Fibroblast of lung (primary cell): ENCODE measurements around the gene SLC25A4. TPM values are rescaled to one million over a fixed set of nuclear protein-coding genes. Genes with fewer than 3 reads are reported as not detected.
"Not testable (repeated sequence)": the region's sequence is repeated elsewhere in the genome, so short reads cannot be mapped to it uniquely, and the experiment has no call there.

ENCODE experiments used
- DNase-seq, 2 donors: peaks; one replicate each; pipeline versions ENCODE4 v3.0.0 to v3.0.0-alpha.2; 2010; ENCODE audit warnings: low read depth in 2 of 2
- H2AFZ ChIP-seq: 2 replicates; pipeline ENCODE4 v1.5.1; 2012; ENCODE audit warnings: low read length, control low read depth, inconsistent platforms
- H3K27ac ChIP-seq: 2 replicates; pipeline ENCODE4 v1.5.1; 2011; ENCODE audit warnings: low read length, control low read depth; ENCODE audit not compliant: insufficient read depth
- H3K27me3 ChIP-seq: 2 replicates; pipeline ENCODE4 v1.5.1; 2011; ENCODE audit warnings: mild to moderate bottlenecking, low read length; ENCODE audit not compliant: control insufficient read depth, insufficient read depth
- H3K36me3 ChIP-seq: 2 replicates; pipeline ENCODE4 v1.5.1; 2011; ENCODE audit warnings: low read length; ENCODE audit not compliant: control insufficient read depth, insufficient read depth
- H3K4me1 ChIP-seq: 2 replicates; pipeline ENCODE4 v1.5.1; 2011; ENCODE audit warnings: low read length; ENCODE audit not compliant: control insufficient read depth, insufficient read depth; ENCODE audit errors: extremely low read depth
- H3K4me2 ChIP-seq: 2 replicates; pipeline ENCODE4 v1.5.1; 2011; ENCODE audit warnings: low read length, control low read depth; ENCODE audit not compliant: insufficient read depth; ENCODE audit errors: extremely low read depth
- H3K4me3 ChIP-seq, 4 experiments: fragments of 200-600 bp in 1 of 4; sonication (generic) in 1 of 4; replicated peaks in 1 of 4; 2 replicates each; pipeline ENCODE4 v1.5.1; 2011 to 2016; ENCODE audit warnings: low read length in 4 of 4, low read depth in 3 of 4, mild to moderate bottlenecking in 3 of 4, control low read depth in 2 of 4, inconsistent platforms in 1 of 4, mixed read lengths in 1 of 4; ENCODE audit not compliant: insufficient read depth in 1 of 4; ENCODE audit errors: control extremely low read depth in 1 of 4
- H3K79me2 ChIP-seq: 2 replicates; pipeline ENCODE4 v1.5.1; 2012; ENCODE audit warnings: mild to moderate bottlenecking, low read length, inconsistent platforms; ENCODE audit not compliant: control insufficient read depth, insufficient read depth
- H3K9ac ChIP-seq: 2 replicates; pipeline ENCODE4 v1.5.1; 2011; ENCODE audit warnings: mild to moderate bottlenecking, low read length, control low read depth; ENCODE audit not compliant: insufficient read depth
- H3K9me3 ChIP-seq: 2 replicates; pipeline ENCODE4 v1.5.1; 2012; ENCODE audit warnings: low read depth, low read length; ENCODE audit not compliant: control insufficient read depth, insufficient read depth
- H4K20me1 ChIP-seq: 2 replicates; pipeline ENCODE4 v1.5.1; 2011; ENCODE audit warnings: low read length; ENCODE audit not compliant: control insufficient read depth, insufficient read depth; ENCODE audit errors: extremely low read depth
- CTCF ChIP-seq, 2 donors: IDR thresholded peaks in 1 of 2; conservative IDR thresholded peaks in 1 of 2; 1 replicate in 1 of 2; 2 replicates in 1 of 2; pipeline ENCODE4 v1.5.1; 2011 to 2012; ENCODE audit warnings: low read length in 2 of 2, control low read depth in 1 of 2, inconsistent platforms in 1 of 2, low read depth in 1 of 2, mild to moderate bottlenecking in 1 of 2
- EZH2 ChIP-seq: IDR thresholded peaks from 2 replicates; pipeline ENCODE4 v1.5.1; 2012; ENCODE audit warnings: low read length, control low read depth, mild to moderate bottlenecking; ENCODE audit errors: missing control alignments
- polyA plus RNA-seq, 2 donors: library from polyadenylated mRNA; depleted of rRNA in 1 of 2; stranded (reverse) in 1 of 2; unstranded in 1 of 2; fragments of >200 nt; gene quantifications; 2 replicates each; pipeline ENCODE4 v1.2.1, GENCODE V29; 2011 to 2012; ENCODE audit warnings: missing spikeins in 1 of 2
- total RNA-seq: library from RNA; depleted of rRNA; stranded (reverse); fragments of >200 nt; gene quantifications from 2 replicates; pipeline ENCODE4 v1.2.1, GENCODE V29; 2014

Gene SLC25A4
- total and polyA plus RNA-seq, 2 donors (not counting 1 experiment from before 2014, with no cell fraction given): 11.4 to 14.6 TPM

GRCh38 chr4:185117300-185117934 lies 25.6 kb upstream of the SLC25A4 start:
- no peak for DNase-seq
- Histone ChIP-seq H3K4me2 (no peak overlapping the region), H3K9ac (no peak overlapping the region), H3K9me3 (no peaks in the 10 kb centered on the region), H3K4me1 (peaks cover 8% of the 10 kb centered on the region), H3K27me3 (no peaks in the 10 kb centered on the region), H4K20me1 (no peaks in the 10 kb centered on the region), H3K36me3 (no peaks in the 10 kb centered on the region), H3K4me3 (no peak overlapping the region), H3K79me2 (no peaks in the 10 kb centered on the region), H3K27ac (no peak overlapping the region), H2AFZ (no peak overlapping the region)
- TF ChIP-seq EZH2 (no peak), CTCF (conservative IDR thresholded peaks at IDR 0.05 in 1 of 2, IDR thresholded peaks at IDR 0.05 in 1 of 2; ENCODE audit: low read depth in 1 of 2, low read length in 2 of 2) (no peak)

GRCh38 chr4:185118876-185119275 lies 24.2 kb upstream of the SLC25A4 start:
- H2AFZ ChIP-seq: no peak overlapping the region

GRCh38 chr4:185119467-185119866 lies 23.6 kb upstream of the SLC25A4 start:
- H3K4me2 ChIP-seq, H2AFZ ChIP-seq, DNase-seq, H3K9ac ChIP-seq, H4K20me1 ChIP-seq, H3K79me2 ChIP-seq, H3K36me3 ChIP-seq, H3K4me1 ChIP-seq, H3K27ac ChIP-seq, H3K4me3 ChIP-seq, H3K9me3 ChIP-seq, H3K27me3 ChIP-seq: not testable (repeated sequence)

More at GRCh38 chr4:185118876-185119275, 24.2 kb upstream of the SLC25A4 start:
- TF ChIP-seq EZH2: no peak
- no peak for TF ChIP-seq CTCF (conservative IDR thresholded peaks at IDR 0.05 in 1 of 2, IDR thresholded peaks at IDR 0.05 in 1 of 2; ENCODE audit: low read depth in 1 of 2, low read length in 2 of 2)
- Histone ChIP-seq H3K27me3 (no peaks in the 10 kb centered on the region), H3K79me2 (no peaks in the 10 kb centered on the region), H3K4me1 (peaks cover 2% of the 10 kb centered on the region), H3K36me3 (no peaks in the 10 kb centered on the region), H3K27ac (no peak overlapping the region), H3K9ac (no peak overlapping the region), H3K4me2 (no peak overlapping the region), H3K4me3 (no peak overlapping the region), H4K20me1 (no peaks in the 10 kb centered on the region), H3K9me3 (no peaks in the 10 kb centered on the region)
- no peak for DNase-seq
